WERI-Rb-1 (cell line): ENCODE data around the gene PEMT.

Experiments used
- DNase-seq: peaks from one replicate; pipeline ENCODE4 v3.0.0-alpha.2; 2020
- H3K27ac ChIP-seq: fragments of 250-450 bp; sonication (Bioruptor Pico); 2 replicates; pipeline ENCODE4 v1.5.1; 2020; ENCODE audit warnings: mild to moderate bottlenecking, moderate library complexity
- H3K27me3 ChIP-seq: fragments of 250-450 bp; sonication (Bioruptor Pico); 2 replicates; pipeline ENCODE4 v1.5.1; 2021; ENCODE audit warnings: mild to moderate bottlenecking, low read depth, moderate library complexity; ENCODE audit not compliant: insufficient read depth, severe bottlenecking
- H3K36me3 ChIP-seq: fragments of 250-450 bp; sonication (Bioruptor Pico); 2 replicates; pipeline ENCODE4 v1.5.1; 2020; ENCODE audit warnings: mild to moderate bottlenecking, moderate library complexity
- H3K4me3 ChIP-seq: 2 replicates; pipeline ENCODE4 v1.5.1; 2011; ENCODE audit warnings: low read depth, mild to moderate bottlenecking, control low read depth, low read length
- H3K9me3 ChIP-seq: fragments of 250-450 bp; sonication (Bioruptor Pico); 2 replicates; pipeline ENCODE4 v1.5.1; 2021; ENCODE audit warnings: mild to moderate bottlenecking, moderate library complexity; ENCODE audit not compliant: severe bottlenecking
- CTCF ChIP-seq: IDR thresholded peaks from 2 replicates; pipeline ENCODE4 v1.5.1; 2011; ENCODE audit warnings: low read depth, mild to moderate bottlenecking, control low read depth, inconsistent platforms, low read length

Gene PEMT

GRCh38 chr17:17514361-17514992 is 77.0 kb downstream of the PEMT start:
- no peak overlapping the region for H3K4me3 ChIP-seq
- H3K36me3 ChIP-seq, result no peaks in the 10 kb centered on the region
- H3K27me3 ChIP-seq, result no peaks in the 10 kb centered on the region
- no peak overlapping the region for H3K27ac ChIP-seq
- H3K9me3 ChIP-seq, result no peaks in the 10 kb centered on the region
- TF ChIP-seq CTCF, result no peak
- DNase-seq, result no peak

GRCh38 chr17:17513626-17514025 is 77.9 kb downstream of the PEMT start:
- H3K9me3 ChIP-seq, result no peaks in the 10 kb centered on the region
- no peak for TF ChIP-seq CTCF
- no peaks in the 10 kb centered on the region for H3K27me3 ChIP-seq
- no peak overlapping the region for H3K4me3 ChIP-seq
- H3K36me3 ChIP-seq, result no peaks in the 10 kb centered on the region; the same call in 1 of the 2 replicates
- no peak for DNase-seq
- no peak overlapping the region for H3K27ac ChIP-seq

- H3K27me3 ChIP-seq, result no peaks in the 10 kb centered on the region
- no peaks in the 10 kb centered on the region for H3K9me3 ChIP-seq
- DNase-seq, result no peak
- H3K4me3 ChIP-seq, result no peak overlapping the region
- H3K36me3 ChIP-seq, result no peaks in the 10 kb centered on the region; the same call in 1 of the 2 replicates
- no peak overlapping the region for H3K27ac ChIP-seq
- no peak for TF ChIP-seq CTCF
Measured at GRCh38 chr17:17512866-17513265, 78.6 kb downstream of the PEMT start.

GRCh38 chr17:17511881-17512858 is 79.3 kb downstream of the PEMT start:
- no peak for TF ChIP-seq CTCF
- no peak overlapping the region for H3K27ac ChIP-seq
- no peaks in the 10 kb centered on the region for H3K27me3 ChIP-seq
- no peak for DNase-seq
- no peaks in the 10 kb centered on the region for H3K9me3 ChIP-seq
- H3K4me3 ChIP-seq, result no peak overlapping the region
- no peaks in the 10 kb centered on the region; the same call in 1 of the 2 replicates for H3K36me3 ChIP-seq

GRCh38 chr17:17511293-17511741 is 80.2 kb downstream of the PEMT start:
- TF ChIP-seq CTCF, result no peak; the same call in 1 of the 2 replicates
- Histone ChIP-seq H3K4me3 (no peak overlapping the region), H3K27ac (no peak overlapping the region), H3K9me3 (no peaks in the 10 kb centered on the region), H3K36me3 (no peaks in the 10 kb centered on the region; the same call in 1 of the 2 replicates), H3K27me3 (no peaks in the 10 kb centered on the region)
- DNase-seq, result no peak
